Trophoblast cell (in vitro differentiated cells and primary cell): ENCODE results near the gene CHST2.

ENCODE experiments used
- DNase-seq, 2 donors: peaks; one replicate each; pipeline ENCODE4 v3.0.0-alpha.2; 2016
- H2AFZ ChIP-seq: 2 replicates; pipeline ENCODE4 v1.6.1; 2013; ENCODE audit warnings: low read length, moderate library complexity, mild to moderate bottlenecking; ENCODE audit not compliant: insufficient read depth, poor library complexity
- H2AK5ac ChIP-seq: 2 replicates; pipeline ENCODE4 v1.6.1; 2013; ENCODE audit warnings: mild to moderate bottlenecking, low read length
- H2BK120ac ChIP-seq: 2 replicates; pipeline ENCODE4 v1.6.1; 2013; ENCODE audit warnings: low read length, mild to moderate bottlenecking, moderate library complexity; ENCODE audit not compliant: insufficient read depth, poor library complexity
- H2BK12ac ChIP-seq: 2 replicates; pipeline ENCODE4 v1.6.1; 2013; ENCODE audit warnings: mild to moderate bottlenecking, low read length, moderate library complexity
- H2BK5ac ChIP-seq: 2 replicates; pipeline ENCODE4 v1.6.1; 2013; ENCODE audit warnings: low read length, low read depth, moderate library complexity, mild to moderate bottlenecking; ENCODE audit not compliant: poor library complexity
- H3K14ac ChIP-seq: 2 replicates; pipeline ENCODE4 v1.6.1; 2013; ENCODE audit warnings: mild to moderate bottlenecking, low read length
- H3K18ac ChIP-seq: 2 replicates; pipeline ENCODE4 v1.6.1; 2013; ENCODE audit warnings: mild to moderate bottlenecking, low read length
- H3K23ac ChIP-seq: 2 replicates; pipeline ENCODE4 v1.6.1; 2013; ENCODE audit warnings: low read length
- H3K27ac ChIP-seq: 2 replicates; pipeline ENCODE4 v1.5.1; 2013; ENCODE audit warnings: low read depth, mild to moderate bottlenecking, inconsistent platforms, low read length, moderate library complexity
- H3K27me3 ChIP-seq: 2 replicates; pipeline ENCODE4 v1.6.1; 2013; ENCODE audit warnings: inconsistent platforms, mild to moderate bottlenecking, low read length, moderate library complexity; ENCODE audit not compliant: insufficient read depth
- H3K36me3 ChIP-seq, 2 experiments: 1 replicate in 1 of 2; 2 replicates in 1 of 2; pipeline ENCODE4 v1.6.1; 2013; ENCODE audit warnings: low read length in 2 of 2, mild to moderate bottlenecking in 2 of 2, moderate library complexity in 1 of 2; ENCODE audit not compliant: insufficient read depth in 2 of 2, control insufficient read depth in 1 of 2
- H3K4ac ChIP-seq: 2 replicates; pipeline ENCODE4 v1.6.1; 2013; ENCODE audit warnings: low read depth, mild to moderate bottlenecking, low read length, moderate library complexity
- H3K4me1 ChIP-seq, 2 experiments: 1 replicate in 1 of 2; 2 replicates in 1 of 2; pipeline ENCODE4 v1.6.1; 2013; ENCODE audit warnings: low read length in 2 of 2, mild to moderate bottlenecking in 2 of 2, moderate library complexity in 1 of 2; ENCODE audit not compliant: insufficient read depth in 2 of 2, control insufficient read depth in 1 of 2
- H3K4me2 ChIP-seq: 2 replicates; pipeline ENCODE4 v1.6.1; 2013; ENCODE audit warnings: inconsistent platforms, mild to moderate bottlenecking, low read length, moderate library complexity
- H3K4me3 ChIP-seq: 2 replicates; pipeline ENCODE4 v1.5.1; 2013; ENCODE audit warnings: mild to moderate bottlenecking, low read depth, low read length, inconsistent platforms
- H3K79me1 ChIP-seq: one replicate; pipeline ENCODE4 v1.6.1; 2013; ENCODE audit warnings: low read length
- H3K79me2 ChIP-seq: 2 replicates; pipeline ENCODE4 v1.6.1; 2013; ENCODE audit warnings: low read length, mild to moderate bottlenecking; ENCODE audit not compliant: control insufficient read depth, insufficient read depth, poor library complexity
- H3K9ac ChIP-seq: 2 replicates; pipeline ENCODE4 v1.6.1; 2013; ENCODE audit warnings: mild to moderate bottlenecking, low read length
- H3K9me3 ChIP-seq: 2 replicates; pipeline ENCODE4 v1.6.1; 2013; ENCODE audit warnings: low read depth, mild to moderate bottlenecking, control low read depth, inconsistent platforms, low read length; ENCODE audit not compliant: insufficient read depth
- H4K12ac ChIP-seq: 2 replicates; pipeline ENCODE4 v1.6.1; 2013; ENCODE audit warnings: low read depth, mild to moderate bottlenecking, low read length, moderate library complexity
- H4K8ac ChIP-seq: 2 replicates; pipeline ENCODE4 v1.6.1; 2013; ENCODE audit warnings: low read depth, mild to moderate bottlenecking, low read length, moderate library complexity
- H4K91ac ChIP-seq: one replicate; pipeline ENCODE4 v1.6.1; 2013; ENCODE audit warnings: low read depth, mild to moderate bottlenecking, low read length, moderate library complexity
- WGBS: extraction: QIAGEN DNeasy Blood & Tissue Kit; methylation state at CpG from one replicate; pipeline ENCODE4 v1.1.7; 2013; ENCODE audit warnings: missing lambda C conversion rate; ENCODE audit not compliant: insufficient read length, insufficient coverage; ENCODE audit errors: extremely low coverage; 5-methylcytosine and 5-hydroxymethylcytosine counted together

The CHST2 gene

GRCh38 chr3:143105170-143105569 is 14.4 kb upstream of the CHST2 start:
- Histone ChIP-seq H4K8ac (no peak overlapping the region), H3K18ac (no peak overlapping the region), H3K36me3 (no peaks in the 10 kb centered on the region), H3K4me3 (no peak overlapping the region), H3K4me1 (no peaks in the 10 kb centered on the region), H2AK5ac (no peak overlapping the region), H3K9ac (no peak overlapping the region), H3K79me1 (no peaks in the 10 kb centered on the region), H4K91ac (no peak overlapping the region), H2BK5ac (no peak overlapping the region), H3K4me2 (no peak overlapping the region), H3K23ac (no peak overlapping the region), H2BK12ac (no peak overlapping the region), H3K9me3 (peaks cover 3% of the 10 kb centered on the region), H4K12ac (no peak overlapping the region), H3K4ac (no peak overlapping the region), H3K27me3 (no peaks in the 10 kb centered on the region), H2BK120ac (no peak overlapping the region), H2AFZ (no peak overlapping the region), H3K79me2 (no peaks in the 10 kb centered on the region), H3K27ac (no peak overlapping the region), H3K14ac (no peak overlapping the region)
- no CpG with 5 or more reads among the region's 5 CpGs for WGBS
- DNase-seq = no peak

- Histone ChIP-seq H3K4me3 (no peak overlapping the region), H3K27me3 (no peaks in the 10 kb centered on the region)
- no peak for DNase-seq
Measured at GRCh38 chr3:143109861-143110260, 9.7 kb upstream of the CHST2 start.

GRCh38 chr3:143110371-143110770 is 9.2 kb upstream of the CHST2 start:
- WGBS = no CpG with 5 or more reads among the region's 5 CpGs
- H2BK12ac ChIP-seq = no peak overlapping the region
- H2AK5ac ChIP-seq = no peak overlapping the region
- H3K79me1 ChIP-seq = no peaks in the 10 kb centered on the region
- H3K4ac ChIP-seq = no peak overlapping the region
- no peaks in the 10 kb centered on the region for H3K4me1 ChIP-seq
- H4K8ac ChIP-seq = no peak overlapping the region
- DNase-seq = no peak
- no peak overlapping the region for H3K4me2 ChIP-seq
- no peak overlapping the region for H4K12ac ChIP-seq
- no peaks in the 10 kb centered on the region for H3K79me2 ChIP-seq
- no peak overlapping the region for H4K91ac ChIP-seq
- no peak overlapping the region for H3K14ac ChIP-seq
- no peaks in the 10 kb centered on the region for H3K9me3 ChIP-seq
- H3K27me3 ChIP-seq = no peaks in the 10 kb centered on the region
- no peak overlapping the region for H3K4me3 ChIP-seq
- no peak overlapping the region for H2AFZ ChIP-seq
- no peak overlapping the region for H3K9ac ChIP-seq
- no peaks in the 10 kb centered on the region for H3K36me3 ChIP-seq
- no peak overlapping the region for H2BK120ac ChIP-seq
- H3K27ac ChIP-seq = no peak overlapping the region
- H2BK5ac ChIP-seq = no peak overlapping the region
- no peak overlapping the region for H3K18ac ChIP-seq
- no peak overlapping the region for H3K23ac ChIP-seq

More at GRCh38 chr3:143109861-143110260, 9.7 kb upstream of the CHST2 start:
- H2AK5ac ChIP-seq = no peak overlapping the region
- H3K18ac ChIP-seq = no peak overlapping the region
- H3K4me2 ChIP-seq = no peak overlapping the region
- no CpG with 5 or more reads among the region's 5 CpGs for WGBS
- no peaks in the 10 kb centered on the region for H3K36me3 ChIP-seq
- H2BK120ac ChIP-seq = no peak overlapping the region
- no peak overlapping the region for H3K27ac ChIP-seq
- H2BK12ac ChIP-seq = no peak overlapping the region
- no peak overlapping the region for H3K14ac ChIP-seq
- H3K23ac ChIP-seq = no peak overlapping the region
- H3K9me3 ChIP-seq = peaks cover 3% of the 10 kb centered on the region
- no peak overlapping the region for H3K9ac ChIP-seq
- H4K91ac ChIP-seq = no peak overlapping the region
- no peaks in the 10 kb centered on the region for H3K79me1 ChIP-seq
- no peaks in the 10 kb centered on the region for H3K79me2 ChIP-seq
- no peak overlapping the region for H3K4ac ChIP-seq
- no peaks in the 10 kb centered on the region for H3K4me1 ChIP-seq
- H4K8ac ChIP-seq = no peak overlapping the region
- H2AFZ ChIP-seq = no peak overlapping the region
- H4K12ac ChIP-seq = no peak overlapping the region
- H2BK5ac ChIP-seq = no peak overlapping the region

- Histone ChIP-seq H3K18ac (no peak overlapping the region), H3K79me2 (no peaks in the 10 kb centered on the region), H3K79me1 (no peaks in the 10 kb centered on the region), H4K12ac (no peak overlapping the region), H3K9ac (no peak overlapping the region), H4K91ac (no peak overlapping the region), H3K14ac (no peak overlapping the region), H2AK5ac (no peak overlapping the region), H2BK5ac (no peak overlapping the region), H3K9me3 (peaks cover 9% of the 10 kb centered on the region), H3K23ac (no peak overlapping the region), H3K27me3 (peaks cover 27% of the 10 kb centered on the region), H4K8ac (no peak overlapping the region), H3K4me2 (peak overlapping the region; percentile 78), H2BK12ac (no peak overlapping the region), H2BK120ac (no peak overlapping the region), H3K4me3 (no peak overlapping the region), H3K36me3 (no peaks in the 10 kb centered on the region), H3K4me1 (peaks cover 13 to 16% of the 10 kb centered on the region in 2 experiments), H2AFZ (no peak overlapping the region), H3K4ac (no peak overlapping the region), H3K27ac (no peak overlapping the region)
- WGBS = no CpG with 5 or more reads among the region's 13 CpGs
- DNase-seq = no peak
Measured at GRCh38 chr3:143118630-143119008, 952 bp upstream of the CHST2 start.
